Endothelial cell of umbilical vein (primary cell): ENCODE data around the gene SHBG.

Experiments
- EZH2 ChIP-seq: IDR thresholded peaks from 2 replicates; pipeline ENCODE4 v1.6.1; 2012; ENCODE audit warnings: borderline replicate concordance, low read depth, mild to moderate bottlenecking, moderate library complexity, low read length, inconsistent platforms; ENCODE audit not compliant: severe bottlenecking
- POLR2A ChIP-seq: IDR thresholded peaks from 2 replicates; pipeline ENCODE4 v1.6.1; 2012; ENCODE audit warnings: low read depth, mild to moderate bottlenecking, control low read depth, low read length
- POLR2AphosphoS5 ChIP-seq: IDR thresholded peaks from 2 replicates; pipeline ENCODE4 v1.6.1; 2012; ENCODE audit warnings: low read depth, mild to moderate bottlenecking, control low read depth, low read length, moderate library complexity; ENCODE audit not compliant: insufficient read depth

DNA sequence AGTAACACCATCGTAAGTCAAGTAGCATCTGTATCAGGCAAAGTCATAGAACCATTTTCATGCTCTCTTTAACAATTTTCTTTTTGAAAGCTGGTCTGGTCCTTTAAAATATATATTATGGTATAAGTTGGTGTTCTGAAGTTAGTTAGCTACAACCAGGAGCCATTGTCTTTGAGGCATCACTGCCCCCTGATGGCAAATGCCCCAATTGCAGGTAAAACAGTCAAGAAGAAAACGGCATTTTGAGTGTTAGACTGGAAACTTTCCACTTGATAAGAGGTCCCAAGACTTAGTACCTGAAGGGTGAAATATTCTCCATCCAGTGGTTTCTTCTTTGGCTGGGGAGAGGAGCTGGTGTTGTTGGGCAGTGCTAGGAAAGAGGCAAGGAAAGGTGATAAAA is 43.3 kb downstream of the SHBG start:
- TF ChIP-seq POLR2AphosphoS5, result no peak
- no peak for TF ChIP-seq EZH2
- TF ChIP-seq POLR2A, result no peak
